Suppressor macrophage treated with lipopolysaccharide for 1 hour (primary cell): Measurements from ENCODE around the gene RPN2.
A peak's percentile ranks its signal among the peaks of the same experiment; 100 is the strongest.

Experiments used
- DNase-seq, 3 donors: peaks; one replicate each; pipeline ENCODE4 v3.0.0-alpha.2; 2020 to 2022

RPN2 gene

DNA sequence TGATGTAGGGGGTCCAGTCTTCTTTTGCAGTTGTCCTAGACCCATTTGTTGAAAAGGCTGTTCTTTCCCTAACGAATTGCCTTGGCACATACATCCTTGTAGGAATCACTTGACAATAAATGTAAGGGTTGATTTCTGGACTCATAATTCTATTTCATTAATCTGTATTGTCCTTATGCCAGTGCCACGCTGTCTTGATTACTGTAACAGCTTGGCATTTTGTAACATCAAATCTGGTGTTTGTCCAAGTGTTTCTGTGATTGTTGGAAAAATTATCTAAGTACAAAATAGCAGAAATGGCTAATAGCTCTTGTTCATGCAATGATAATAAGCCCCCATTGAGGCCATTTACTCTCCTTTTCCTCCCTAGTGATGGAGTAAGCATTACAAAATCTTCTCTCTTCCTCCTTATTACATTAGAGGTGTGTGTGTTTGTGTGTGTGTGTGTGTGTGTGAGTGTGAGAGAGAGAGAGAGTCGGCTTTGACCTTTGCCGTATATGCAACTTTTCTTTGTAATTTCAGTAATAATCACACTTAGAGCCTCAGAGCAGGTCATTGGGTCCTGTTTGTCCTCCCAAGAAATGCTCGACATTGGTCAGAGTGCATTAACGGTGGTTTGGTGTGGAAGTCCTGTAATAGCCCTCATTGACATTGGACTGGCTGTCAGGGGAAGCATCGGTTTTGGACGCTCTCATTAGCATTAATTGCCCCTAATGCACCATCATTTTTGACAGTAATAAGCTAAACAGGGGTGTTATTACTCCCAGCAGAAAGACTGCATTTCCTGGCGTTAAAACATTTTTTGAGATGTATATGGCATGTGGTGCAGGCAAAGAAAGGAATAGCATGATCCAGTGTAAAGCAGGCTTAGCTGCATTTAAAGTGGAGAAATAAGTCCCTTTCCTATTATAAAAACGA, 40.9 kb downstream of the RPN2 start:
- no peak for DNase-seq

DNA sequence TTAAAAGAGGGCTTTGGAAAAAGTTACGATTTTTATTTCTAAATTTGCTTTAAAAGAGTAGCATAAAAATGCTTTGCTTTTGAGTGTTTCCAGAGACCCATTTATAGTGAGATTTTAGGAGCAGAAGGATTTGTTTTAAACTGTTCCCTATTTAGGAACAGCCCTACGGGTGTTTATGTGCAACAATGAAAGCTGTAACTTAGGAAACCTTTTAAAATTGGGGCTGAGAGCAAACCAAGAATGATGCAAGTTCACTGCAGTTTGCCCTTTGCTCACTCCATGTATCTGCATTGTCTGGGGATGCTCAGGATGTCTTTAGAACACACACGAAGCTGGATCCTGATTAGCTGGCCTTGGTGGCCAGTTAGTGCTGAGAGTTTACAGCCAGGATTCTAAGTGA, 41.6 kb downstream of the RPN2 start:
- no peak for DNase-seq

DNA sequence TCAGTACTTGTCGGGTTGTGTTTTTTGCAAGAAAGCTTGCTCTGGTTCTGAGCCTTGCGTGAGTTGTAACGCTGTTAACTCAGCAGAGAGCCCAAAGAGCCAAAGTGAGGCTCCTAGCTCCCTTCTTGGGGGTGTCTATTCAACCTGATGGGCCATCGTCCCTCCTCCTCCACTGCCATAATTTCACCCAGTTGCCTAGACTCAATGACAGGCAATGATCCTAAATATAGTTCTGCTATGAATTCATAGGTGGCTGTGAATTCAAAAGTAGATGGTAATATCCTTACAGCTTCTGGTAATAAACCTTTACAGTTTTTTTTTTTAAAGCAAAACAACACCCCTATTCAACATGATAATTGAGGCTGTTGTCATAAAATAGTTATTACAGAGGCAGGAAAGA, 43.0 kb downstream of the RPN2 start:
- no peak for DNase-seq

DNA sequence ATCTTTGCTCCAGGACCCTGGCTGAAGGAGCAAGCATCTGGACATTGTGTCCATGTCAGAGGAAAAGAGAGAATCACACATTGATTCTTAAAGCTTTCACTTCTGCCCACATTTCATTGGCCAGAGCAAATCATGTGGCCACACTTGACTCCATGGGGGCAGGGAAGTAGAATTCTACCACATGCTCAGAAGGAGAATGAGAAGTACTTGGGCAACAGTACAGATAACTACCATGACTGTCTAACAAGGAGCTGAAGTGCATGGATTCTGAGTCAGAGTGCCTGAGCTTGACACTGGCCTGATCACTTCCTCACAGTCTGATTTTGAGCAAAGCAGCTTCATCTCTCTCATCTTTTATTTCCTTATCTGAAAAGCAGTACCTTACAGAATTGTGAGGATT, 43.9 kb downstream of the RPN2 start:
- peak; percentile 89 to 95 (median 95) for DNase-seq

DNA sequence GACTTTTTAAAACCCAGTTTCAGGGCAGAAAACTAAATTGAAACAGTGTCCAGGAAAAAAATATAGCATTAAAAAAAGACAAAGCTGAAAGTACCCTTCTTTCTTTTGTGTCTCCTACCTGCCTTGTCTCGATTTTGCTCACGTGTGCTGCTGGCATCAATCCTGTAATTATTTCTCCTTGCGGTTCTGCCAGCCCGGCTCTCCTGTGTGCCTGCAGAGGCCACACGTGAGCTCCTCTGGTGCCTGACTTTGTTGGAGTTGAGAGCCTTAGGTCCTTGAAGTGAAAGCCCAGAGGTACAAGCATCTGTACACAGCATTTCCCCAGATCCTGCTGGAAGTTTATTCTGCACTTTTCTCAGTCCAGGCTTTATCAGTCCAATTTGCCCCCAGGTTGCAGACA, 46.0 kb downstream of the RPN2 start:
- no peak for DNase-seq

- DNase-seq: no peak
Measured at GRCh38 chr20:37226889-37227288, 47.8 kb downstream of the RPN2 start.

- no peak for DNase-seq
Measured at GRCh38 chr20:37228082-37228481, 49.0 kb downstream of the RPN2 start.

DNA sequence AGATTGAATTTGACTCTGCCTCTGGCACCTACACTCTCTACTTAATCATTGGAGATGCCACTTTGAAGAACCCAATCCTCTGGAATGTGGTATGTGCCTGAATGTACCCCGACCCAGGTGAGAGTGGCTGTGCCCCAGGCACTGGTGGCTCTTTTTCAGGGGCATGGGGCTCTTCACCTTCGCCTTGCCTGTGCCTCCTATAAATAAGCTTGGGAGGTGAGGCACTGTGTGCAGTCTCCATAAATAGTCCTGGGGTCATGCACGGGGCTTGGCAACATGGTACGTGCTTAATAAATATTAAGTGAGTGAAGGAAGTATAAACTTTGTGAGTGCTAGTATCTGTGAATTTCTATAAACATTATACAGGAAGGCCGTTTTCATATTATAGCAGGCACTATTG, 49.5 kb downstream of the RPN2 start:
- no peak for DNase-seq

DNA sequence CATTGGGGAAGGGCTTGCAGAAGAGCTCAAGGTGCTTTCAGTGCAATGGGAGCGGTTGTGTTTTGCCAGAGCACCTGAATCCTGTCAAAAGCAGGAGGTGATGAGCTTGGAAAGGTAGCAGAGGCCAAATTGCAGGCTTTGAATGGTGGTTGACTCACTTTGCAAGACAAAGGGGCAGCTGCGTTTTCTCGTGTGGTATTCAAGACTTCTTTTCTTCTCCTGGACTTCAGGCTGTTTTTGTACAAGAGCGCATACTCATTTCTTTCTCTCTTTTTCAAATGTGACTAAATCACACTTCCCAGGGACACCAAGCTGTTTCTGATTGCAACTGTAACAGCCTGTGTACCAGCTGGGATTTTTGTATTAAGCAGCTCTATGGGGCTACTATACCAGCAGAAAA, 50.2 kb downstream of the RPN2 start:
- DNase-seq: no peak

DNA sequence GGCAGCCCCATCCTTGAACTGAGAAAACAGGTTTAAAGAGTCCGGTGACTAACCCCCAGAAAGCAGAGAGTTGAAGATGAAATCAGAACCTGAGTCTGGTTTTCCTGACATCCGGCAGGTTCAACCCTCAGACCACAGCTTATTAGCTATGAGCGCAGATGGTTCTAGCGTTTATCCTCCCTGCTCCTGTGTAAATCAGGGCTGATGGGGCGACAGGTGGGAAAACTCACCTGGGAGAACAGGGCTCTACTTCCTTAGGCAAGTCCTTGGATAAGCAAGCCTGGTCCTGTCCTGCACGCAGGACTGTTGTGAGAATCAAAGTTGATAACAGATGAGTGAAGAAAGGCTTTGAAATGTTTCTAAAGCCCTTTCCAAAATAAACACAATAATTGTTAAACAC, 51.1 kb downstream of the RPN2 start:
- DNase-seq: no peak

GRCh38 chr20:37231947-37232630, 53.0 kb downstream of the RPN2 start:
- DNase-seq: no peak

DNA sequence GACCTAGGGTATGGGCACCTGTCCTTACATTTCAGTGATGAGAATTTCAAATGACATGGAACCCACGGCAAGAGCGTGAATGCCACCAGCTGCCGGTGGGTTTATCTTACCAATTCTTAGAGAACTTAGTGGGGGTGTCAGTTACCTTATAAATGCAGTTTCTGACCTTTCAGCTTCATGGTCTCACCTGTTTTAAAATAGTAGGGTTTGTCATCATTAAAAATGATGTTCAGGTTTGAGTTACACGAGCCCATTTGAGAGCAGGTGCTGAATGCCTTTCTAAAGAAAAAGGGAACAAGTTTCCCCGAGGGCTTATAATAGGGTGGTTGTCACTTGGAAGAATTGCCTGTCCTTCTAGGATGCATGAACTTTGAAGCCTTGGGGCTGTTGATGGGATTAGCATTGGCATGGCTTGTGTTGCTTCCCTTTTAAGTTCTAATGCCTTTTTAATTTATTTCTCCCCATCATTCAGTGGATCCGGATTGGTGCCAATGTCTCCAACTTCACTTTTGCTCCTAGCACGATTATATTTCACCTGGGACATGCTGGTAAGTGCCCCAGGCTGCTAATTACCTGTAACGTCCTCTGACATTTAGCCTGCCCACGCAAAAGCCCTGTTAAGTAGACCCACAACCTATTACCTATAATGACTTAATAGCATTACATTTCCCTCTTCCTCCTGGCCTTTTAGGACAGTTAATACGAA, 54.6 kb downstream of the RPN2 start:
- no peak for DNase-seq

DNA sequence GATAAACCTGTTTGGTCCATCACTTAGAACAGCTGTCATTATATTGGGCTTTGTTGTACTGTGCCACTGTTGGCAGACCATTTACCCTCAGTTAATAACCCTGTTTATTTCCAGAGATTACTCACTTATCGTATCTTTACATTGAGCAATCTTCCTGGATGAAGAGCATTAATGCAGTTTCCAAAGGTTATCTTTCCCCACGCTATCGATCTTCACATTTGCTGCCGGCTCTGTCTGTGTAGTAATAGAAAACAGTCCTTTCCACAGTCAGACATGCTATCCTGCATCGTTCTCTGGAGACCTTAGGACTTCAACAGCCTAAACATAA, 55.1 kb downstream of the RPN2 start:
- DNase-seq: no peak

DNA sequence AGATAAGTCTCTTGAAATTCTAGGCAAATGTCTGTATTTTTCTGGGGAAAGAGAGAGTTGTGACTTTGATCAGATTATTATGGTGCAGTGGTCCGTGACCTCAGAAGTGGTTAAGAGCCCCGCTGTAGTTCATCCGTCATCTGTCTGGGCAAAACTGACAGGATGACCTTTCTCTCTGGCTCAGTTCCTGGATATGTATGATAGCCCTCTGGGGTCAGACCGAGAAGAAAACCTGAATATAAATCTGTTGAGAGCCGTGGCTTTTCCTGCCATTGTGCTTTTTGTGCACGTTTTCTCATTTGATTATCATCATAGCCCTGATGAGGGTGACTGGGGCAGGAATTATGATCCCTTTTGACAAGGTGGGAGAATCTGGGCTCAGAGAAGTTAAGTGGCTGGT, 55.9 kb downstream of the RPN2 start:
- DNase-seq: no peak

- DNase-seq: no peak
Measured at GRCh38 chr20:37236462-37236861, 57.3 kb downstream of the RPN2 start.

- no peak for DNase-seq
Measured at GRCh38 chr20:37237656-37238055, 58.5 kb downstream of the RPN2 start.

- no peak for DNase-seq
Measured at GRCh38 chr20:37238426-37238825, 59.3 kb downstream of the RPN2 start.

GRCh38 chr20:37238935-37239451, 59.9 kb downstream of the RPN2 start:
- DNase-seq: no peak

DNA sequence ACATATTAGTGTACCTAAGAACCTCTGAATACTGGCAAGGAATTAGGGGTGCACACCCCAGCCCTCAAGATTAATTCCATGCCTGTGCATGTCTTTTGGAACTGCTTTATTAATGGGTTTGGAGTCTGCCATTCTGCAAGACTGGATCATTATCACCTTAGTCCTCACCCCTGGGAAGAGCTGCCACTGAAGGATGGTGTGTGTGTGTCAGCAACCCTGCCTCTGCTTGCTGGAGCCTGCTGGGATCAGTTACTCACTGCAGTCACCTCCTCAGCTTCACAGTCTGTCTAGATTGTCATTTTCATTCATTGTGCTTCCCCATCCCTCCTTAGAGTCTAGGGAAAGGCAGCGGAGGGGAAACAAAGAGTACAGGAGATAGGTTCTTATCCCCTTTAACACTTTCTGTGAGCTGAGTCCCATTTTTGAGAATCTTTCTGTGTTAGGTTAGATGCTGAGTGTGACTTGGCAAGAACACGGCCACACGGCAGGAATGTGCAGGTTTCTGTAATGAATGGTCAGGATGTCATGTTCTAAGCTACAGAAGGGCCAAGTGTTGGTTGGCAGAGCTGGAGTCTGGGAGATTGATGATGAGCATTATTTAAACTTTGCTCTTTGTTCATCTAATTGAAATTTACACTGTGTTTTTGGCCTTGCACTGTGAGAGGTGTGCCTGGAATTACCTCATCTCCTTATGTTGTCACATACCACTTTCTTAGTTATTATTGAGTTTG, 61.4 kb downstream of the RPN2 start:
- DNase-seq: no peak

DNA sequence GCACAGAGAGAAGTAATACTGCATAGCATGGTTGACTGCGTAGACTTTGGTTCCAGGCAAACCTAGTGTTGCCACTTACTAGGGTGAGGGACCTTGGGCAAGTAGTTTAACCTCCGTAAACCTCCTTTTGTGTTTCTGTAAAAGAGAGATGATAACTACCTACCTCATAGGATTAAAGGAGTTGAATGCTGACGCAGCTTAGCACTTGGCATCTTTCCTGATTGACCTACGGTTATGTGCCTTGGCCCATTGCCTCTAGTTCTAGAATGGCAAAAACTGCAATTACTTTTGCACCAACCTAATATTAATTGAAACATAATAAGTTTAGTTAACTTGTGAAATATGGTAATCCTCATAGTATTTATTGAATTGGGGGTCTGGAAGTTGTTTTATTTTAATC, 63.4 kb downstream of the RPN2 start:
- DNase-seq: no peak

DNA sequence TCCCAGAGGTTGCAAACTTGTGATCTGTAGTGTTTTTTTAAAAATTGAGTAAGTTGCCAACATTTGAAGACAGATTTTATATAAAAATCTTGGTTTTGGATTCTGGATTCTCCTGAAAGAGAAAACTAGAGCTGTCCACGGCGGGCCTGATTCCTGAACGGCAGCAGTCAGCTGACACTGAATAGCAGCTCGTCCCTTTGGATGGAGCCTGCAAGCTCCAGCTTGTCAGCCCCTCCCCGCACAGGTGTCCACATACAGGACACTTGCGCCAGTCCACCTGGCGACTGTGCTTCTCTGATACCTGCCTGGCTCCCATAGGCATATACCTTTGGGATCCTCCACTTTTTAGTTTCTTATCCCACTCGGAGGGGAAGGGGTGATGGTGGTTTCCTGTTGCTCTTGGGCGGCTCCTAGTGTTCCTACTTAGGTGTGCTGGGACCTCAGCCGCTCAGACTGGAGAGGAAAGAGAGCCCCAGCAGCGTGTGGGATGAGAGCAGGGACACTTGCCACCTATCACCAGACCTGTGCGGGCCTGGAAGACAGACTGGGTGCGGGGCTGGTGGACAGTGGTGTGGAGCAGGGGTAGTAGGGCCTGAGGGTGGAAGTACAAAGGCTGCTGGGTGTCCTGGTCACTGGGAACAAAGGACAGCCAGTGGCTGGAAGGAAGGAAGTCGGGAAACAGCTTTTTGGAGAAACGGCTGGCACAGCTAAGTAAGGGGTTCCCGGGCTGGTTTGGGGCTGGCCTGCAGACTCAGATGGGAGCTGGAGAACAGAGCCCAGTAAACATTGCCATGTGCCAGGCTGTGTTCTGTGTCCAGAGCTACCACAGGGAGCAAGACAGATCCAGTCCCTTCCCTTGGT, 64.2 kb downstream of the RPN2 start:
- no peak for DNase-seq
